C4-2B (cell line): Measurements from ENCODE around the gene RPN2.

Experiments
- H3K27ac ChIP-seq: fragments of 450-650 bp; 2 replicates; pipeline ENCODE4 v1.5.1; 2017
- ZFX ChIP-seq: fragments of 450-650 bp; IDR thresholded peaks from 2 replicates; pipeline ENCODE4 v1.6.1; 2017
- TF ChIP-seq, protein P1 (sequence below): fragments of 450-650 bp; conservative IDR thresholded peaks from 2 replicates; pipeline ENCODE4 v1.5.1; 2017; ENCODE audit warnings: mild to moderate bottlenecking

RPN2 gene

DNA sequence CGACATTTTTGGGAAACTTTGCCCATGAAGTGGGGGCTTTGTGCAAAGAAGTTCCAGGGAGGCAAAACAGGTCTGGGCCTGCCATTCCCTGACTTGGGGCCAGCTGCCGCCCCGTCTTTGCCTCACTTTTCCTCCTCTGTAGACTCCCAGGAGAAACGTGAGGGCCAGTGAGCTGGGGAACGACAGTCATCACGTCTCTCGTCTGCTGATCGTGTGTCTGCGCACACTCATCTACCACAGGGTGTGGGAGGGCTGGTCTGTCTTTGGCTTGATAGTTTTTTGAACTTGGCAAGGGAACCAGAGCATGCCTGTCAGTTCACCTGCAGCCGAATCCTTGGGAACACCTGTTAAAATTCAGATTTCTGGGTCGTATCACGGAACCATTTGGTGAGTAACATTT lies 74.0 kb downstream of the RPN2 start:
- TF ChIP-seq, protein P1, sequence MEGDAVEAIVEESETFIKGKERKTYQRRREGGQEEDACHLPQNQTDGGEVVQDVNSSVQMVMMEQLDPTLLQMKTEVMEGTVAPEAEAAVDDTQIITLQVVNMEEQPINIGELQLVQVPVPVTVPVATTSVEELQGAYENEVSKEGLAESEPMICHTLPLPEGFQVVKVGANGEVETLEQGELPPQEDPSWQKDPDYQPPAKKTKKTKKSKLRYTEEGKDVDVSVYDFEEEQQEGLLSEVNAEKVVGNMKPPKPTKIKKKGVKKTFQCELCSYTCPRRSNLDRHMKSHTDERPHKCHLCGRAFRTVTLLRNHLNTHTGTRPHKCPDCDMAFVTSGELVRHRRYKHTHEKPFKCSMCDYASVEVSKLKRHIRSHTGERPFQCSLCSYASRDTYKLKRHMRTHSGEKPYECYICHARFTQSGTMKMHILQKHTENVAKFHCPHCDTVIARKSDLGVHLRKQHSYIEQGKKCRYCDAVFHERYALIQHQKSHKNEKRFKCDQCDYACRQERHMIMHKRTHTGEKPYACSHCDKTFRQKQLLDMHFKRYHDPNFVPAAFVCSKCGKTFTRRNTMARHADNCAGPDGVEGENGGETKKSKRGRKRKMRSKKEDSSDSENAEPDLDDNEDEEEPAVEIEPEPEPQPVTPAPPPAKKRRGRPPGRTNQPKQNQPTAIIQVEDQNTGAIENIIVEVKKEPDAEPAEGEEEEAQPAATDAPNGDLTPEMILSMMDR: no peak
- TF ChIP-seq ZFX: no peak
- no peak overlapping the region for H3K27ac ChIP-seq

DNA sequence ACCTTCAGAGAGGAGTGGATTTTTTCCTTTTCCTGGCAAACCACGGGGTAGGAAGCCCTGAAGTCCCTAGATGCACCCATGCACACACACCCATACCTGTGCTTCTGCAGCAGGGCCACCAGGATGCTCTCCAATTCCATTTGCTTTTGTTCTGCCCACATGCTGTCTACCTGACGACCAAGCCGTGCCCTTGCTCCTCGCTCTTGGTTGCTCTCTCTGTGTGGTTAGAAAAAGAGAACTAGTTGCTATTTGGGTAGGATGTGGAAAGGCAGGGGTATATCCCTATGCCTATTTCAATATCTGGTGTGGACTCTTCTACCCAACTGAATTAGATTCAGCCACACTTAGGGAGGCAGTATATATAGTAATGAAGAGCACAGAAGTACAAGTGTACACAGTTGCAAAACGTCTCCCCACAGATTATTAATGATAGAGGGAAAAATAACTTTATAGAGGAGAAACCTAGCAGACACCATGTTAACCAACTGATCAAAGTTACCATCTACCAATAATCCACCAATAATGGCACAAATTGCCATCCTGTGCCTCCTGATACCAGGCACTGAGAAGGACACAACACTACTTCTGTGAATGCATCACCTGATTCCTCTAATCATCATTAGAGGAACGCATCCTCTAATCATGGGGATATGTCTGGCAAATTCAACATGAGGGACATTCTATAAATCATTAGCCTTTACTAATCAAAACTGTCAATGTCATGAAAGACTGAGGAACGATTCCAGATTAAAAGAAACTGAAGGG lies 75.2 kb downstream of the RPN2 start:
- TF ChIP-seq, protein P1: no peak
- no peak for TF ChIP-seq ZFX

DNA sequence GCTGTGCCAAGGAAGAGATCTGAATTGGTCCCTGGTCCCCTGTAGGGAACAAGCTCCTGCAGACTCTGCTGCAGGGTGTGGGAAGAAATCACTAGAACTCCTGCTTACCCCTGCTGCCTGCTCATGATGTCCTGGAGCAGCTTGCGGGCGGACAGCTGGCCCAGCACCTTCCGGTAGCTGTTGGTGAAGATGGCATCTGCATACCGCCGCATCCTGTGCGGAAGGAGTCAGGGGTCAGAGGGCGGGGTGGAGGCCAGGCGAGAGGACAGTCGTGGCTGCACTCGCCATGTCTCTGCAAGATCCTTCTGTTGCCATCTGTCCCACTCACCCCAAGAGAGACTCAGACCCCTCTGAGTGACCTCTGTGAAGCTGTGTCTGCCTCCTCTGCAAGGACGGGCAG lies 77.2 kb downstream of the RPN2 start:
- no peak overlapping the region for H3K27ac ChIP-seq
- TF ChIP-seq, protein P1: no peak
- TF ChIP-seq ZFX: no peak

More for the DNA sequence above, 75.2 kb downstream of the RPN2 start:
- H3K27ac ChIP-seq: no peak overlapping the region

DNA sequence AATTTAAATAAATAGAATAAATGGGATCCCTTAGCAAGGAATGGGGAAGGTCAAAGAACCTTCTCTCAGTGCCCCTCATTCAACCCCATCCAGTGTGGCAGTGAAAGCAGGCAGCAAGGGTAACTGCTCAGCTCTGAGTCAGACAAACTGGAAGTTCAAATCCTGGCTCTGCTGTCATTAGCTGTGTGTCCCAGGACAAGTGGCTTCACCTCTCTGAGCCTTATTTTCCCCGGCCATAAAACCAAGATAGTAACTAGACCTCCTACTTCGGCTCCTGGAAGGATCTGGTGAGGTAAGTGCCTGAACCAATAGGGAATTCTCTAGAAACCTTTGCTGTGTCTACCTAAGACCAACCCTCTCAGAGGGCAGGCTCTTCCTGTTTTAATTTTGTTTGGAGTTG lies 78.4 kb downstream of the RPN2 start:
- no peak for TF ChIP-seq ZFX
- TF ChIP-seq, protein P1: no peak

DNA sequence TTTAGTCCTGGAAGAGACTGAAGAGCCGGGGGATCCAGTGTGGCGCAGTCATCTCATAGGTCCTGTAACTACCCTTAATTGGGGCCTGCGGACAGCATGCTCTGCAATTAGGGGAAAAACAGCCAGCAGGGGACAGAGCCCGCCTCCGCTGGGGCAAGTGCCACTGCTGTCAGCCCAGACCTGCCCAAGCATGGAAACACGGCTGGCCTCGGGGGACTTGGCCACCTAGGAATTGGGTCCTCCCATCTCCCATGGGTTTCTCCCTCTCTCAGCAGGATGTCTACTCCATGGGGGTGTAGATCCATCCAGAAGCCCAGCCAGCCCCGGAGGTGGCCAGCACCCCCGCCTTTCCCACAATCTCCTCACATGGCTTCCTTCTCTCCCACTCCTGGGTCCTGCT lies 78.9 kb downstream of the RPN2 start:
- TF ChIP-seq, protein P1: no peak
- no peak for TF ChIP-seq ZFX
- no peak overlapping the region for H3K27ac ChIP-seq

More for the DNA sequence above, 78.4 kb downstream of the RPN2 start:
- H3K27ac ChIP-seq: no peak overlapping the region

DNA sequence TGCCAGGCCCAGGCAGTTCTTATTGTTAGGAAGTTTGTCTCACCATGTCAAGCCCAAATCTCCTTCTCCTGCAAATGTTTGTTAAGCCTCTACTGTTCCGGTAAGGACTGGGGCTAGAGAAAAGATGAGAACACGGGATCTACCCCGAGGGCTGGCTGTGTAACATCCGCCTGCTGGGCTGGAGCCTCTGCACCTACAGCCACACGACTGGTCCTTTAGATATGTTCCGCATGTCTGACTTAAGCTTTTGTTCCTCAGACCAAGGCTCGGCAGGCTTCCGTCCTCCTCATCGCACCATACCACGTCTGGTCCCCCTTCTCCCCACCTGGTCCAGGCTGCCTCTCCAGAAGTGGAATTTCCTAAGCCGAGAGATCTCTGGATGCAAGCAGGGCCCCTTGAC lies 79.9 kb downstream of the RPN2 start:
- no peak for TF ChIP-seq ZFX
- TF ChIP-seq, protein P1: no peak
- H3K27ac ChIP-seq: no peak overlapping the region

DNA sequence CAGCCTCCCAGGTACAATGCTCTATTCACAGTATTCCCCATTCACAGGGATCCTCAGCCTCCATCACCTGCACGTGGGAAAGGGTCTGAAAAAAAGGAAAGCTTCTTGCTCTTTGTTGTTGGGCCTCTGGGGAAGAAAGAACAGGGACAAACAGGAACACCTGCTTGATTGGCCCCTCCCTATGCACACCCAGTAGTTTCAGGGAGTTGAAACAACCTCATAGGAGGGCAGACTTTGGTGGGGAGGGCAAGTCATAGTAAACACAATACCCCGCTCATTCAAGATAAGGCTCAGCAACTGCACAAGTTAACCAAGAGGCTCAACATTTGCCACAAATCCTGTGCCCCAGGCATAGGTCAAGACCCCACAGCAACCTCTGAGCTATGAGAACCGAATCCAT lies 80.7 kb downstream of the RPN2 start:
- TF ChIP-seq, protein P1: no peak
- TF ChIP-seq ZFX: no peak
- no peak overlapping the region for H3K27ac ChIP-seq
